H1 (cell line): Measurements from ENCODE around the gene HS6ST3. TPM values are rescaled to one million over a fixed set of nuclear protein-coding genes. Genes with fewer than 3 reads are reported as not detected.

Experiments
- CTCF ChIA-PET: fragments of 300-600 bp; sonication (Branson Sonifier 250); formaldehyde crosslinking; loops from one replicate; lab custom pipeline; 2021; ENCODE audit not compliant: partially characterized antibody; lab: Charles Lee
- POLR2A ChIA-PET: fragments of 300-600 bp; sonication (Branson Sonifier 250); formaldehyde crosslinking; loops from one replicate; lab custom pipeline; 2021; ENCODE audit warnings: inconsistent platforms; ENCODE audit not compliant: partially characterized antibody; lab: Charles Lee
- DNase-seq, 2 experiments: peaks; one replicate each; pipeline versions ENCODE4 v3.0.0 to v3.0.0-alpha.2; 2010 to 2022; ENCODE audit warnings: low spot score in 2 of 2, low read depth in 1 of 2, mixed read lengths in 1 of 2
- FAIRE-seq: peaks from 2 replicates; lab custom pipeline; 2011; peaks lifted over from hg19 to GRCh38; lab: Jason Lieb, UNC
- H2AFZ ChIP-seq: 2 replicates; pipeline ENCODE4 v1.8.1; 2012; ENCODE audit warnings: low read length, inconsistent platforms
- H2AK5ac ChIP-seq: 2 replicates; pipeline ENCODE4 v1.6.1; 2013; ENCODE audit warnings: low read depth, low read length
- H2BK120ac ChIP-seq: replicated peaks from 2 replicates; pipeline ENCODE3; 2013; ENCODE audit warnings: low read depth, low read length, inconsistent platforms
- H2BK12ac ChIP-seq: 2 replicates; pipeline ENCODE4 v1.6.1; 2013; ENCODE audit warnings: low read depth, low read length
- H2BK15ac ChIP-seq: 2 replicates; pipeline ENCODE4 v1.6.1; 2013; ENCODE audit warnings: low read length
- H2BK20ac ChIP-seq: 2 replicates; pipeline ENCODE4 v1.6.1; 2013; ENCODE audit warnings: low read length
- H2BK5ac ChIP-seq: 2 replicates; pipeline ENCODE4 v1.6.1; 2013; ENCODE audit warnings: low read depth, low read length
- H3K14ac ChIP-seq: 2 replicates; pipeline ENCODE4 v1.6.1; 2013; ENCODE audit warnings: inconsistent platforms; ENCODE audit not compliant: insufficient read length
- H3K18ac ChIP-seq: 2 replicates; pipeline ENCODE4 v1.6.1; 2013; ENCODE audit warnings: low read length; ENCODE audit errors: extremely low read depth
- H3K23ac ChIP-seq: 2 replicates; pipeline ENCODE4 v1.6.1; 2013; ENCODE audit warnings: inconsistent platforms; ENCODE audit not compliant: insufficient read length
- H3K23me2 ChIP-seq: 2 replicates; pipeline ENCODE4 v1.6.1; 2013; ENCODE audit warnings: low read depth, low read length
- H3K27ac ChIP-seq: 2 replicates; pipeline ENCODE4 v1.6.1; 2011; ENCODE audit warnings: low read depth, low read length, inconsistent platforms
- H3K27me3 ChIP-seq, 4 experiments: replicated peaks in 1 of 4; 1 replicate in 1 of 4; 2 replicates in 3 of 4; pipeline versions ENCODE4 v1.6.1 to v1.8.1; 2011 to 2013; ENCODE audit warnings: low read length in 3 of 4, mild to moderate bottlenecking in 3 of 4, inconsistent platforms in 2 of 4, mixed read lengths in 2 of 4, moderate library complexity in 1 of 4; ENCODE audit not compliant: control insufficient read depth in 3 of 4, insufficient read depth in 3 of 4; ENCODE audit errors: extremely low read depth in 1 of 4
- H3K36me3 ChIP-seq, 4 experiments: 2 replicates each; pipeline versions ENCODE4 v1.6.1 to v1.8.1; 2011 to 2013; ENCODE audit warnings: mild to moderate bottlenecking in 4 of 4, low read length in 3 of 4, moderate library complexity in 2 of 4, control low read depth in 1 of 4, inconsistent platforms in 1 of 4; ENCODE audit not compliant: insufficient read depth in 4 of 4, control insufficient read depth in 2 of 4
- H3K4ac ChIP-seq: replicated peaks from 2 replicates; pipeline ENCODE3; 2013; ENCODE audit warnings: low read length, low read depth, mixed read lengths, inconsistent platforms; ENCODE audit not compliant: insufficient read length
- H3K4me1 ChIP-seq, 4 experiments: replicated peaks in 1 of 4; 1 replicate in 1 of 4; 2 replicates in 3 of 4; pipeline versions ENCODE4 v1.6.1 to v1.8.1; 2011 to 2013; ENCODE audit warnings: low read length in 3 of 4, inconsistent platforms in 2 of 4, mixed read lengths in 1 of 4; ENCODE audit not compliant: insufficient read depth in 4 of 4, control insufficient read depth in 3 of 4
- H3K4me2 ChIP-seq, 2 experiments: 2 replicates each; pipeline versions ENCODE4 v1.6.1 to v1.8.1; 2011 to 2013; ENCODE audit warnings: low read depth in 2 of 2, low read length in 2 of 2, control low read depth in 1 of 2, inconsistent platforms in 1 of 2, mild to moderate bottlenecking in 1 of 2; ENCODE audit not compliant: insufficient read depth in 1 of 2
- H3K4me3 ChIP-seq, 4 experiments: fragments of 200-600, 300-600 bp in 1 of 4; sonication (generic), shearing (Covaris generic), sonication (Bioruptor Twin) in 1 of 4; 2 replicates each; pipeline versions ENCODE4 v1.5.1 to v1.8.1; 2011 to 2016; ENCODE audit warnings: low read length in 4 of 4, low read depth in 3 of 4, control low read depth in 2 of 4, inconsistent platforms in 2 of 4, mild to moderate bottlenecking in 2 of 4, mixed read lengths in 1 of 4, moderate library complexity in 1 of 4; ENCODE audit not compliant: insufficient read depth in 2 of 4; ENCODE audit errors: extremely low read depth in 1 of 4
- H3K56ac ChIP-seq: replicated peaks from 2 replicates; pipeline ENCODE3; 2013; ENCODE audit warnings: low read depth, mild to moderate bottlenecking, mixed read lengths, low read length, inconsistent platforms; ENCODE audit not compliant: insufficient read length
- H3K79me1 ChIP-seq: 2 replicates; pipeline ENCODE4 v1.6.1; 2013; ENCODE audit warnings: low read depth, low read length, control low read depth
- H3K79me2 ChIP-seq, 2 experiments: 2 replicates each; pipeline versions ENCODE4 v1.6.1 to v1.8.1; 2012 to 2013; ENCODE audit warnings: low read length in 2 of 2, mild to moderate bottlenecking in 2 of 2, inconsistent platforms in 1 of 2; ENCODE audit not compliant: insufficient read depth in 2 of 2, control insufficient read depth in 1 of 2
- H3K9ac ChIP-seq, 4 experiments: replicated peaks in 1 of 4; 1 replicate in 1 of 4; 2 replicates in 3 of 4; pipeline versions ENCODE4 v1.6.1 to v1.8.1; 2011 to 2013; ENCODE audit warnings: low read depth in 3 of 4, low read length in 3 of 4, control low read depth in 2 of 4, mild to moderate bottlenecking in 2 of 4, moderate library complexity in 2 of 4, inconsistent platforms in 1 of 4; ENCODE audit errors: extremely low read depth in 1 of 4
- H3K9me3 ChIP-seq, 2 experiments: 2 replicates each; pipeline versions ENCODE4 v1.6.1 to v1.8.1; 2012 to 2013; ENCODE audit warnings: mild to moderate bottlenecking in 2 of 2, moderate library complexity in 2 of 2, control low read depth in 1 of 2, inconsistent platforms in 1 of 2, low read depth in 1 of 2, low read length in 1 of 2, mixed read lengths in 1 of 2; ENCODE audit not compliant: insufficient read depth in 2 of 2
- H4K20me1 ChIP-seq, 2 experiments: replicated peaks in 1 of 2; 2 replicates each; pipeline versions ENCODE3 to v1.8.1; 2011 to 2013; ENCODE audit warnings: inconsistent platforms in 2 of 2, low read length in 2 of 2, mild to moderate bottlenecking in 1 of 2; ENCODE audit not compliant: insufficient read depth in 2 of 2, control insufficient read depth in 1 of 2
- H4K5ac ChIP-seq: 2 replicates; pipeline ENCODE4 v1.6.1; 2013; ENCODE audit warnings: low read length, low read depth, mixed read lengths, inconsistent platforms; ENCODE audit not compliant: insufficient read length
- H4K8ac ChIP-seq: 2 replicates; pipeline ENCODE4 v1.8.0; 2013; ENCODE audit warnings: mild to moderate bottlenecking, moderate library complexity, low read length, inconsistent platforms; ENCODE audit not compliant: insufficient read depth; ENCODE audit errors: extremely low read depth
- H4K91ac ChIP-seq: replicated peaks from 2 replicates; pipeline ENCODE3; 2013; ENCODE audit warnings: low read length, mixed read lengths, inconsistent platforms; ENCODE audit not compliant: insufficient read length
- ATF3 ChIP-seq: IDR thresholded peaks from 2 replicates; pipeline ENCODE4 v1.6.1; 2011; ENCODE audit warnings: low read depth, mild to moderate bottlenecking, low read length; ENCODE audit not compliant: insufficient read depth
- EGR1 ChIP-seq: IDR thresholded peaks from 2 replicates; pipeline ENCODE4 v1.6.1; 2011; ENCODE audit warnings: low read depth, low read length, borderline replicate concordance
- EZH2 ChIP-seq: fragments of 200-600 bp; sonication (generic); IDR thresholded peaks from 2 replicates; pipeline ENCODE4 v1.7.1; 2012; ENCODE audit warnings: low read depth, mild to moderate bottlenecking, moderate library complexity, low read length, inconsistent platforms; ENCODE audit not compliant: severe bottlenecking
- FOSL1 ChIP-seq: IDR thresholded peaks from 2 replicates; pipeline ENCODE4 v1.6.1; 2011; ENCODE audit warnings: mild to moderate bottlenecking, low read depth, low read length, moderate library complexity; ENCODE audit not compliant: insufficient read depth
- MAFK ChIP-seq: IDR thresholded peaks from 2 replicates; pipeline ENCODE4 v1.6.1; 2012; ENCODE audit warnings: low read depth, mild to moderate bottlenecking, improper control_type of control experiment, low read length
- MAX ChIP-seq: IDR thresholded peaks from 2 replicates; pipeline ENCODE4 v1.6.1; 2012; ENCODE audit warnings: inconsistent platforms
- NANOG ChIP-seq: IDR thresholded peaks from 2 replicates; pipeline ENCODE4 v1.6.1; 2011; ENCODE audit warnings: low read length, low read depth, mild to moderate bottlenecking, inconsistent platforms; ENCODE audit not compliant: insufficient read depth, poor library complexity, severe bottlenecking
- NRF1 ChIP-seq: IDR thresholded peaks from 2 replicates; pipeline ENCODE4 v1.6.1; 2011; ENCODE audit warnings: mild to moderate bottlenecking, low read depth, low read length, improper control_type of control experiment
- PHF8 ChIP-seq: fragments of 200-600 bp; sonication (generic); conservative IDR thresholded peaks from 2 replicates; pipeline ENCODE4 v1.7.1; 2012; ENCODE audit warnings: low read depth, mild to moderate bottlenecking, inconsistent platforms, low read length, moderate library complexity
- SIRT6 ChIP-seq: IDR thresholded peaks from one replicate; pipeline ENCODE4 v1.7.1; 2012; ENCODE audit warnings: low read length, inconsistent platforms
- TEAD4 ChIP-seq: IDR thresholded peaks from 2 replicates; pipeline ENCODE4 v1.6.1; 2012; ENCODE audit warnings: low read depth, low read length, inconsistent platforms, mixed read lengths
- YY1 ChIP-seq: IDR thresholded peaks from 2 replicates; pipeline ENCODE4 v1.6.1; 2011; ENCODE audit warnings: low read depth, mild to moderate bottlenecking, low read length
- ZNF274 ChIP-seq: IDR thresholded peaks from 2 replicates; pipeline ENCODE4 v1.7.0; 2012; ENCODE audit warnings: low read length, borderline replicate concordance; ENCODE audit errors: extremely low read depth
- WGBS, 2 experiments: shearing (Covaris generic) in 1 of 2; methylation state at CpG; one replicate each; pipeline versions ENCODE4 v1.1.6 to v1.1.7; 2013 to 2015; ENCODE audit warnings: low lambda C conversion rate in 2 of 2, mixed read lengths in 2 of 2, inconsistent platforms in 1 of 2, low coverage in 1 of 2, missing lambda C conversion rate in 1 of 2; ENCODE audit not compliant: insufficient replicate concordance in 2 of 2, insufficient coverage in 1 of 2, insufficient read length in 1 of 2; ENCODE audit errors: extremely low coverage in 1 of 2, missing lambda C conversion rate in 1 of 2; 5-methylcytosine and 5-hydroxymethylcytosine counted together
- polyA plus RNA-seq, 7 experiments: library from polyadenylated mRNA; depleted of rRNA in 3 of 7; stranded (reverse) in 5 of 7; unstranded in 2 of 7; fragments of >200 nt in 5 of 7; fragments of 200-250 nt in 2 of 7; gene quantifications; 1 replicate in 5 of 7; 2 replicates in 1 of 7; 4 replicates in 1 of 7; pipeline versions ENCODE4 v1.2.1 to v1.2.3, GENCODE V29; 2011 to 2013; ENCODE audit warnings: missing spikeins in 2 of 7, mixed read lengths in 2 of 7
- total RNA-seq: library from RNA; stranded (reverse); fragmentation: NEBNext Ultra II Directional; extraction: Animal tissue kit (Norgen Biotek cat#: 25700); gene quantifications from 2 replicates; pipeline ENCODE4 v1.2.1, GENCODE V29; 2021

HS6ST3 gene
- total and polyA plus RNA-seq, 2 of the 8 experiments (the other 6 are each of a cell fraction or from before 2014, with no cell fraction given) = 0.45 to 1.2 TPM

GRCh38 chr13:96684907-96685306 is 595.0 kb downstream of the HS6ST3 start:
- Histone ChIP-seq H3K27me3 (no peaks in the 10 kb centered on the region), H2BK5ac (no peak overlapping the region), H3K79me1 (no peaks in the 10 kb centered on the region), H2AK5ac (no peak overlapping the region), H3K4me2 (no peak overlapping the region), H4K8ac (no peak overlapping the region), H3K23ac (no peak overlapping the region), H2BK15ac (no peak overlapping the region), H3K23me2 (no peaks in the 10 kb centered on the region), H3K14ac (no peak overlapping the region), H3K4me1 (peaks cover 0 to 3% (median 0%) of the 10 kb centered on the region in 4 experiments; a peak in 1 of 7 replicates), H3K27ac (no peak overlapping the region), H3K9me3 (no peaks in the 10 kb centered on the region), H3K56ac (no peak overlapping the region), H4K20me1 (no peaks in the 10 kb centered on the region), H3K4me3 (no peak overlapping the region), H3K79me2 (no peaks in the 10 kb centered on the region), H2BK120ac (no peak overlapping the region), H2BK12ac (no peak overlapping the region), H2AFZ (no peak overlapping the region), H3K36me3 (no peaks in the 10 kb centered on the region), H3K9ac (no peak overlapping the region), H2BK20ac (no peak overlapping the region), H4K91ac (no peak overlapping the region), H3K18ac (no peak overlapping the region), H3K4ac (no peak overlapping the region), H4K5ac (no peak overlapping the region)
- 92% methylated on average over 1 of the region's 1 CpG; no CpG with 5 or more reads in 1 of the 2 experiments for WGBS, 2 experiments
- CTCF ChIA-PET = interaction anchor here (0.8 kb wide), 1 partner anchor 9 kb away, joined by 3 read pairs; no protein-coding TSS in a partner anchor
- no peak for DNase-seq
- POLR2A ChIA-PET = no interaction called here
- no peak for TF ChIP-seq EGR1
- TF ChIP-seq MAX = no peak
- TF ChIP-seq EZH2 = no peak
- no peak for TF ChIP-seq ZNF274
- no peak for TF ChIP-seq PHF8
- no peak for TF ChIP-seq NANOG
- no peak for TF ChIP-seq TEAD4
- TF ChIP-seq MAFK = no peak
- TF ChIP-seq ATF3 = no peak
- TF ChIP-seq SIRT6 = no peak
- no peak for TF ChIP-seq YY1
- TF ChIP-seq NRF1 = no peak
- TF ChIP-seq FOSL1 = no peak
- FAIRE-seq = no peak
